ENCODE results near the gene CRAT. TPM values are rescaled to one million over a fixed set of nuclear protein-coding genes. Genes with fewer than 3 reads are reported as not detected.

The CRAT gene
- total RNA-seq, 2 experiments from 2014 or later: 17.3 to 18.2 TPM

GRCh38 chr9:129143031-129143927 is 32.7 kb upstream of the CRAT start:
- H3K27me3 Mint-ChIP-seq: no peaks in the 10 kb centered on the region
- DNase-seq: peak; percentile 77
- H3K36me3 Mint-ChIP-seq (ENCODE audit: low read depth): peaks cover 23% of the 10 kb centered on the region
- no peaks in the 10 kb centered on the region for H3K9me3 Mint-ChIP-seq
- peaks cover 38% of the 10 kb centered on the region for H3K4me1 Mint-ChIP-seq
- ChIA-PET POLR2A (interaction anchor here (0.7 to 2.3 kb wide), 5 partner anchors 10 to 481 kb away, joined by 3 to 8 read pairs (median 4); no protein-coding TSS in a partner anchor), CTCF (interaction anchor here (0.6 to 9.4 kb wide), 46 partner anchors 9 to 646 kb away, joined by 3 to 112 read pairs (median 4); partner anchors contain the start of genes C9orf50, IER5L and NTMT1)
- no peak overlapping the region for H3K27ac Mint-ChIP-seq
- no peak overlapping the region for H3K4me3 Mint-ChIP-seq

GRCh38 chr9:129142138-129142935 is 31.7 kb upstream of the CRAT start:
- Mint-ChIP-seq H3K4me3 (no peak overlapping the region), H3K36me3 (ENCODE audit: low read depth) (peaks cover 33% of the 10 kb centered on the region), H3K4me1 (peaks cover 38% of the 10 kb centered on the region), H3K27me3 (no peaks in the 10 kb centered on the region), H3K27ac (peak overlapping the region; percentile 45), H3K9me3 (no peaks in the 10 kb centered on the region)
- ChIA-PET POLR2A (interaction anchor here (0.7 to 2.7 kb wide), 9 partner anchors 9 to 483 kb away, joined by 3 to 15 read pairs (median 4); partner anchors contain the start of genes IER5L, NTMT1 and PTPA), CTCF (interaction anchor here (0.6 to 9.4 kb wide), 46 partner anchors 9 to 647 kb away, joined by 3 to 112 read pairs (median 4); partner anchors contain the start of genes C9orf50, IER5L and NTMT1)
- no peak for DNase-seq

GRCh38 chr9:129141066-129142041 is 30.8 kb upstream of the CRAT start:
- CTCF ChIA-PET: interaction anchor here (0.5 to 9.4 kb wide), 12 partner anchors 8 to 570 kb away, joined by 3 to 112 read pairs (median 12); partner anchors contain the start of genes IER5L and NTMT1
- Mint-ChIP-seq H3K27ac (peak overlapping the region; percentile 96), H3K4me1 (peaks cover 38% of the 10 kb centered on the region)

DNA sequence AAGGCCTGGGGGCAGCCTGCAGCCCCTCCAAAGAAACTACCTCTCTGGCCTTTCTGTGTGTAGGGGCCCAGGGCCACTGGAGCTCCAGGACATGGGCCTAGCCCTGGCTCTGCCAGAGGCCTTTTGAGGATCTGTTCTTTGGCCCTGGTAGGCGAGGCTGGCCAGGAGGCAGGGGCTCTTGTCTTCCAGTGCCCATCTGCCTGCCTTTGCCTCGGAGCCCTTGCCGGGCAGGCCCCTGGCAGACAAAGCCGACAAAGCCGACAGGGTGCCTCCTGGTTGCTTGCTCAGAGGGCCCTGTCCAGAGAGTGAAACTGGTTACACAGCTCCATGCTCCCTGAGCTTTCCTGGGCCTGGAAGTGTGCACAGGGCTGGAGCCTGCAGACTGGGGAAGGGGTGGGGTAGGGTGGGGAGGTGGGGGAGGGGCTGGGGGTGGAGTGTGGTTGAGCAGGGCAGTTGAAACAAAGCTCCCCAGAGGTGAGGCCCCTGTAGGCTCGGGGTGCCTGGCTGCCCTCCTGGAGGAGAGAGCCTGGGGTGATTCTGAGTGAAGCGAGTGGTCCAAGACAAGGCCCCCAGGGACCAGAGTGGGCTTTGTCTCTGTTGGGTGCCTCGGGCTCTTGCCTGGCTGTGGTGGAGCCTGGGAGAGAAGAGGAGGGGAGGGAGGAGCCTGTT is 29.9 kb upstream of the CRAT start:
- H3K4me3 Mint-ChIP-seq: peak overlapping the region; percentile 77
- DNase-seq: peak; percentile 36
- H3K27me3 Mint-ChIP-seq: no peaks in the 10 kb centered on the region
- H3K9me3 Mint-ChIP-seq: no peaks in the 10 kb centered on the region
- peaks cover 38% of the 10 kb centered on the region for H3K4me1 Mint-ChIP-seq
- ChIA-PET POLR2A (interaction anchor here (0.8 to 3.4 kb wide), 16 partner anchors 9 to 664 kb away, joined by 3 to 34 read pairs (median 6); partner anchors contain the start of genes C9orf50, IER5L and NTMT1), CTCF (interaction anchor here (0.5 to 9.4 kb wide), 30 partner anchors 9 to 644 kb away, joined by 3 to 112 read pairs (median 4); partner anchors contain the start of genes C9orf50, IER5L and NTMT1)
- peak overlapping the region; percentile 96 for H3K27ac Mint-ChIP-seq
- peaks cover 31% of the 10 kb centered on the region for H3K36me3 Mint-ChIP-seq (ENCODE audit: low read depth)

More at GRCh38 chr9:129141066-129142041, 30.8 kb upstream of the CRAT start:
- peak; percentile 33 for DNase-seq
- Mint-ChIP-seq H3K36me3 (ENCODE audit: low read depth) (peaks cover 31% of the 10 kb centered on the region), H3K4me3 (peak overlapping the region; percentile 54), H3K27me3 (no peaks in the 10 kb centered on the region), H3K9me3 (no peaks in the 10 kb centered on the region)
- POLR2A ChIA-PET: interaction anchor here (0.9 to 3.0 kb wide), 12 partner anchors 8 to 663 kb away, joined by 3 to 24 read pairs (median 7); partner anchors contain the start of genes IER5L, NTMT1 and PTPA

DNA sequence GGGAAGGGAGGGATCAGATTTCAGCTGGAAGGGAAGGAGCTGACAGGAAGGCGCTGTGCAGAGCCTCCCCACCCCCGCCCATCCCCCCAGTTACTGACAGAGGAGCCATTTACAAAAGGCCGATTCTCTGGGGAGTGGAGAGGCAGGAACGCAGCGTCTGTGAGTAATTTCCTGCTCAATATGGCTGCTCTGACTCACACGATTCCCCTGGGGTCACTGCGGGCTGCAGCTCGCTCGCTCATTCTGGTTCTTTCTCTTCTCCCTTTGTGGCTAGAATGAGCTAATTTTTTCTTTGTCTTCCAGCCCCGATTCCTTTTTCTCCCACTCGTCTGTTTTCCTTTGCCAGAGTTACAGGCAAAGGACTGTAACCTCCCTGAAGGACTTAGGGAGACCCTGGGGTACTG is 29.4 kb upstream of the CRAT start:
- CTCF ChIA-PET: interaction anchor here (0.6 to 9.4 kb wide), 31 partner anchors 9 to 645 kb away, joined by 3 to 112 read pairs (median 4); partner anchors contain the start of genes C9orf50, IER5L and NTMT1
- Mint-ChIP-seq H3K4me3 (peak overlapping the region; percentile 77), H3K4me1 (peaks cover 38% of the 10 kb centered on the region), H3K27ac (peak overlapping the region; percentile 96), H3K27me3 (no peaks in the 10 kb centered on the region), H3K9me3 (no peaks in the 10 kb centered on the region), H3K36me3 (ENCODE audit: low read depth) (peaks cover 36% of the 10 kb centered on the region)
- DNase-seq: peak; percentile 87
- POLR2A ChIA-PET: interaction anchor here (0.8 to 3.4 kb wide), 17 partner anchors 8 to 664 kb away, joined by 3 to 34 read pairs (median 5); partner anchors contain the start of genes C9orf50, IER5L and NTMT1

- POLR2A ChIA-PET: interaction anchor here (0.8 to 3.4 kb wide), 19 partner anchors 8 to 665 kb away, joined by 3 to 34 read pairs (median 5); partner anchors contain the start of genes C9orf50, IER5L and NTMT1
- peak; percentile 81 for DNase-seq
- peak overlapping the region; percentile 77 for H3K4me3 Mint-ChIP-seq
- H3K36me3 Mint-ChIP-seq (ENCODE audit: low read depth): peaks cover 39% of the 10 kb centered on the region
- CTCF ChIA-PET: interaction anchor here (0.6 to 9.4 kb wide), 39 partner anchors 9 to 646 kb away, joined by 3 to 112 read pairs (median 4); partner anchors contain the start of genes C9orf50, DOLPP1, IER5L and NTMT1
- no peaks in the 10 kb centered on the region for H3K27me3 Mint-ChIP-seq
- H3K27ac Mint-ChIP-seq: peak overlapping the region; percentile 96
- peaks cover 38% of the 10 kb centered on the region for H3K4me1 Mint-ChIP-seq
- H3K9me3 Mint-ChIP-seq: no peaks in the 10 kb centered on the region
Observed at GRCh38 chr9:129139233-129139992, 28.8 kb upstream of the CRAT start.

DNA sequence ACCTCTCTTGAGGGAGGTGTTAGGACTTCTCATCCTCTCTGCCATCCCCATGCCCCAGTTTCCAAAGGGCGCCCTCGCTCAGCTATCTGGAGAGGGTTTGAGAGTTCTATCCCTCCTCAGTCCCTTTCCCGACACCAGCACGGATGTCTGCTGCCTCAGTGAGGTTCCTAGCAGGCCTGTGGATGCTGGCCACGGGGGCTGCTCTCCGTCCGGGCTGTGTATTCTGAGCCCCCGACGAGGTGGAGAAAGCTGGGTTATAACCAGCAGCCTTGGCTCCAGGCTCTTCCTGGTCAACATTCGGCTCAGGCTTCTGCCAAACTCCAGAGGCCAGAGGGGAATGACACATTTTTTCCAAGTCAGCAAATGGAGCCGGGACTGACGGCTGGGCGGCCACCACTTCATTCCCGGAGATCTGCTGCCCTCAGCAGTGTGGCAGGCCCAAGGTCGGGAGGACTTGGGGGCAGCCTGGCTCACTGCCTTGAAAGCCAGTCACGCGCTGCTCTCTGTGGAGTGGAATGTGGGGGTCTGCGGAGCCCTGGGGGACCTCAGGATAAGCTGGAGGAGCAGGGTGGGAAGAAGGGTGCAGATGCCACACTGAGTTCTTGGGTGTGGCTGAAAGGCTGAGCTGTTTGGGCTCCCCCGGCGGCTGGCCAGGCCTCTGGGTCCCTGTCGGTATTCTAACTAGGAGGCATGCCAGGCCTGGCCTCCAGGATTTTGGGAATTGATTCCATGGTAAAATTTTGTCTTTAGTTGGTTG is 28.1 kb upstream of the CRAT start:
- no peak for DNase-seq
- no peak overlapping the region for H3K4me3 Mint-ChIP-seq
- POLR2A ChIA-PET: interaction anchor here (0.8 to 3.4 kb wide), 10 partner anchors 16 to 499 kb away, joined by 3 to 34 read pairs (median 9); partner anchors contain the start of genes C9orf50 and NTMT1

DNA sequence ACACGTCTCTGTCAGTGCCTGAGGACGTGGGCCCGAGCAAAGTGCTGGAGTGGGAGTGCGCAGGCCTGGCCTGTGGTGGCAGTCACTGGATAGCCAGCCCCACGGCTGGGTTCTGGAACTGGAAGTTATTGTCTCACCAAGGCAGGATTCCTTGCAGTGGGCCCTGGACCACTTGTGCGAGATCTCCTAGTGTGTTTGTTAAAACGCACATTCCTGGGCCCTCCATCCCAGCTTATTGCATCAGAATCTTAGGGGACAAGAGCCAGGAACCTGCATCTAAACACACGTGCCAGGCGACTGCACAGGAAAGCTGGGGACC is 27.5 kb upstream of the CRAT start:
- Mint-ChIP-seq H3K4me1 (peaks cover 37% of the 10 kb centered on the region), H3K4me3 (no peak overlapping the region), H3K9me3 (no peaks in the 10 kb centered on the region), H3K27me3 (no peaks in the 10 kb centered on the region), H3K27ac (no peak overlapping the region), H3K36me3 (ENCODE audit: low read depth) (peaks cover 39% of the 10 kb centered on the region)
- CTCF ChIA-PET: interaction anchor here (1.0 to 9.4 kb wide), 13 partner anchors 8 to 646 kb away, joined by 3 to 112 read pairs (median 4); partner anchors contain the start of genes DOLPP1, IER5L and NTMT1
- DNase-seq: no peak
- POLR2A ChIA-PET: interaction anchor here (1.3 to 3.4 kb wide), 2 partner anchors 15 to 487 kb away, joined by 4 to 34 read pairs; partner anchors contain the start of gene NTMT1

More for the DNA sequence above, 28.1 kb upstream of the CRAT start:
- H3K9me3 Mint-ChIP-seq: no peaks in the 10 kb centered on the region
- H3K27me3 Mint-ChIP-seq: no peaks in the 10 kb centered on the region
- peak overlapping the region; percentile 96 for H3K27ac Mint-ChIP-seq
- peaks cover 38% of the 10 kb centered on the region for H3K4me1 Mint-ChIP-seq
- peaks cover 37% of the 10 kb centered on the region for H3K36me3 Mint-ChIP-seq (ENCODE audit: low read depth)
- CTCF ChIA-PET: interaction anchor here (0.8 to 9.4 kb wide), 23 partner anchors 8 to 647 kb away, joined by 3 to 112 read pairs (median 4); partner anchors contain the start of genes DOLPP1, IER5L and NTMT1

DNA sequence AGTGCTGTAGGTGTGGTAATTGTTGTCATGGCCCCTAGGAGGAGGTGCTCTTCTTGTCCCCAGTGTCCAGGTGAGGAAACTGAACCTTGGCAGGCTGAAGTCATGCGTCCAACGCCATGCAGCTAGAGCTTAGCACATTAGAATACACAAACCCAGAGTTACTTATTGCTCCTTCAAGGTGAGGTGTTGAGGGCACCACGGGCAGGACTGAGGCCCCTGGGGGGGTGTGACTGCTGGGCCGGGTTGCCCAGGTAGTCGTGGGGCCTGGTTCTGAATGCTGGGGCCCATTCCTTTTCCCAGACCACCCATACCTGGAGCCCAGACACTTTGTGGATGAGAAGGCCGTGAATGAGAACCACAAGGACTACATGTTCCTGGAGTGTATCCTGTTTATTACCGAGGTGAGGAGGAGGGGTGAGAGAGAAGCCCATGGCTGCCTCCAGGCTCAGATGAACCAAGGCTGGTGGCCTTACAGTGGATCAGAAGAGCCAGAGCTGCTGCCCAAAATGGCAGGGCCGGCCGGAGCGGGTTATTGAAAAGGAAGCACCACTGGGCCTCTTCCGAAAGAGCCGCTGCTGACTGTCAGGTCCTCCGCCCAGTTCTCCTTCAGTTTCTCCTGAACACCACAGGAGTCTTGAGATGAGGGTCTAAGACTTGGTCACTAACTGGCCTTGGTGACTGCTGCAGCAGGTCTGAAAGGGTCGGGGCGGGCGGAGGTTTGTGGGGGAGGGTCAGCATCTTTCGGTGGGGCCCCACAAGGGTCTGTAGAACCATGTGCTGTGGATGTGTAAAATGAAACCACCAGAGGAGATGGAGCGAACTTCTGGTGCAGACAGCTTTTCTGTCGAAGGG is 26.9 kb upstream of the CRAT start:
- H3K27ac Mint-ChIP-seq: peak overlapping the region; percentile 21
- ChIA-PET CTCF (interaction anchor here (1.3 to 9.4 kb wide), 11 partner anchors 7 to 646 kb away, joined by 3 to 112 read pairs (median 12); partner anchors contain the start of genes IER5L and NTMT1), POLR2A (interaction anchor here (1.3 to 3.4 kb wide), 2 partner anchors 15 to 487 kb away, joined by 4 to 34 read pairs; partner anchors contain the start of gene NTMT1)
- H3K36me3 Mint-ChIP-seq (ENCODE audit: low read depth): peaks cover 35% of the 10 kb centered on the region
- no peaks in the 10 kb centered on the region for H3K27me3 Mint-ChIP-seq
- no peak overlapping the region for H3K4me3 Mint-ChIP-seq
- H3K4me1 Mint-ChIP-seq: peaks cover 32% of the 10 kb centered on the region
- no peaks in the 10 kb centered on the region for H3K9me3 Mint-ChIP-seq
- no peak for DNase-seq
